SHP77 treated with DMSO at 0.1 percent for 48 hours (cell line): Measurements from ENCODE around the gene CNTNAP4.

Experiments used
- DNase-seq: peaks from one replicate; lab custom pipeline; 2025; lab: John Stamatoyannopoulos, UW

CNTNAP4 gene

GRCh38 chr16:76583945-76584344 lies 306.7 kb downstream of the CNTNAP4 start:
- DNase-seq: peak; percentile 61

- DNase-seq: no peak
Measured at GRCh38 chr16:76598498-76598897, 321.3 kb downstream of the CNTNAP4 start.

GRCh38 chr16:76607317-76607716 lies 330.1 kb downstream of the CNTNAP4 start:
- DNase-seq: no peak
